Fibroblast of lung (primary cell): ENCODE measurements around the gene C2. TPM values are rescaled to one million over a fixed set of nuclear protein-coding genes. Genes with fewer than 3 reads are reported as not detected.

ENCODE experiments used
- DNase-seq, 2 donors: peaks; one replicate each; pipeline versions ENCODE4 v3.0.0 to v3.0.0-alpha.2; 2010; ENCODE audit warnings: low read depth in 2 of 2
- H2AFZ ChIP-seq: 2 replicates; pipeline ENCODE4 v1.5.1; 2012; ENCODE audit warnings: low read length, control low read depth, inconsistent platforms
- H3K27ac ChIP-seq: 2 replicates; pipeline ENCODE4 v1.5.1; 2011; ENCODE audit warnings: low read length, control low read depth; ENCODE audit not compliant: insufficient read depth
- H3K27me3 ChIP-seq: 2 replicates; pipeline ENCODE4 v1.5.1; 2011; ENCODE audit warnings: mild to moderate bottlenecking, low read length; ENCODE audit not compliant: control insufficient read depth, insufficient read depth
- H3K36me3 ChIP-seq: 2 replicates; pipeline ENCODE4 v1.5.1; 2011; ENCODE audit warnings: low read length; ENCODE audit not compliant: control insufficient read depth, insufficient read depth
- H3K4me1 ChIP-seq: 2 replicates; pipeline ENCODE4 v1.5.1; 2011; ENCODE audit warnings: low read length; ENCODE audit not compliant: control insufficient read depth, insufficient read depth; ENCODE audit errors: extremely low read depth
- H3K4me2 ChIP-seq: 2 replicates; pipeline ENCODE4 v1.5.1; 2011; ENCODE audit warnings: low read length, control low read depth; ENCODE audit not compliant: insufficient read depth; ENCODE audit errors: extremely low read depth
- H3K4me3 ChIP-seq, 4 experiments: fragments of 200-600 bp in 1 of 4; sonication (generic) in 1 of 4; replicated peaks in 1 of 4; 2 replicates each; pipeline ENCODE4 v1.5.1; 2011 to 2016; ENCODE audit warnings: low read length in 4 of 4, low read depth in 3 of 4, mild to moderate bottlenecking in 3 of 4, control low read depth in 2 of 4, inconsistent platforms in 1 of 4, mixed read lengths in 1 of 4; ENCODE audit not compliant: insufficient read depth in 1 of 4; ENCODE audit errors: control extremely low read depth in 1 of 4
- H3K79me2 ChIP-seq: 2 replicates; pipeline ENCODE4 v1.5.1; 2012; ENCODE audit warnings: mild to moderate bottlenecking, low read length, inconsistent platforms; ENCODE audit not compliant: control insufficient read depth, insufficient read depth
- H3K9ac ChIP-seq: 2 replicates; pipeline ENCODE4 v1.5.1; 2011; ENCODE audit warnings: mild to moderate bottlenecking, low read length, control low read depth; ENCODE audit not compliant: insufficient read depth
- H3K9me3 ChIP-seq: 2 replicates; pipeline ENCODE4 v1.5.1; 2012; ENCODE audit warnings: low read depth, low read length; ENCODE audit not compliant: control insufficient read depth, insufficient read depth
- H4K20me1 ChIP-seq: 2 replicates; pipeline ENCODE4 v1.5.1; 2011; ENCODE audit warnings: low read length; ENCODE audit not compliant: control insufficient read depth, insufficient read depth; ENCODE audit errors: extremely low read depth
- CTCF ChIP-seq, 2 donors: IDR thresholded peaks in 1 of 2; conservative IDR thresholded peaks in 1 of 2; 1 replicate in 1 of 2; 2 replicates in 1 of 2; pipeline ENCODE4 v1.5.1; 2011 to 2012; ENCODE audit warnings: low read length in 2 of 2, control low read depth in 1 of 2, inconsistent platforms in 1 of 2, low read depth in 1 of 2, mild to moderate bottlenecking in 1 of 2
- EZH2 ChIP-seq: IDR thresholded peaks from 2 replicates; pipeline ENCODE4 v1.5.1; 2012; ENCODE audit warnings: low read length, control low read depth, mild to moderate bottlenecking; ENCODE audit errors: missing control alignments
- polyA plus RNA-seq, 2 donors: library from polyadenylated mRNA; depleted of rRNA in 1 of 2; stranded (reverse) in 1 of 2; unstranded in 1 of 2; fragments of >200 nt; gene quantifications; 2 replicates each; pipeline ENCODE4 v1.2.1, GENCODE V29; 2011 to 2012; ENCODE audit warnings: missing spikeins in 1 of 2
- total RNA-seq: library from RNA; depleted of rRNA; stranded (reverse); fragments of >200 nt; gene quantifications from 2 replicates; pipeline ENCODE4 v1.2.1, GENCODE V29; 2014

The C2 gene
- total and polyA plus RNA-seq, 2 donors (not counting 1 experiment from before 2014, with no cell fraction given) = 7.6 to 16.8 TPM

- Histone ChIP-seq H3K9ac (no peak overlapping the region), H3K4me1 (peaks cover 8% of the 10 kb centered on the region), H3K4me2 (no peak overlapping the region), H3K36me3 (peaks cover 39% of the 10 kb centered on the region), H3K4me3 (no peak overlapping the region), H3K79me2 (peaks cover 17% of the 10 kb centered on the region), H3K27ac (no peak overlapping the region), H3K27me3 (no peaks in the 10 kb centered on the region), H4K20me1 (no peaks in the 10 kb centered on the region), H2AFZ (no peak overlapping the region), H3K9me3 (no peaks in the 10 kb centered on the region)
- TF ChIP-seq CTCF (conservative IDR thresholded peaks at IDR 0.05 in 1 of 2, IDR thresholded peaks at IDR 0.05 in 1 of 2; ENCODE audit: low read depth in 1 of 2, low read length in 2 of 2) (no peak), EZH2 (no peak)
- no peak for DNase-seq
These were observed 39.0 kb downstream of the C2 start for GRCh38 chr6:31966506-31966905.

GRCh38 chr6:31966997-31967925 lies 39.7 kb downstream of the C2 start:
- Histone ChIP-seq H3K27me3 (no peaks in the 10 kb centered on the region), H3K4me3 (no peak overlapping the region), H3K4me2 (no peak overlapping the region), H4K20me1 (no peaks in the 10 kb centered on the region), H3K36me3 (peaks cover 39% of the 10 kb centered on the region), H2AFZ (no peak overlapping the region), H3K9me3 (no peaks in the 10 kb centered on the region), H3K4me1 (peaks cover 8% of the 10 kb centered on the region), H3K79me2 (peaks cover 18% of the 10 kb centered on the region), H3K9ac (no peak overlapping the region), H3K27ac (no peak overlapping the region)
- no peak for DNase-seq
- no peak for TF ChIP-seq EZH2
- TF ChIP-seq CTCF (conservative IDR thresholded peaks at IDR 0.05 in 1 of 2, IDR thresholded peaks at IDR 0.05 in 1 of 2; ENCODE audit: low read depth in 1 of 2, low read length in 2 of 2) = no peak

GRCh38 chr6:31967926-31968320 lies 40.4 kb downstream of the C2 start:
- H3K27ac ChIP-seq = no peak overlapping the region
- no peak for DNase-seq
- no peaks in the 10 kb centered on the region for H3K27me3 ChIP-seq
- H3K4me3 ChIP-seq = no peak overlapping the region
- no peaks in the 10 kb centered on the region for H4K20me1 ChIP-seq
- no peak for TF ChIP-seq CTCF (conservative IDR thresholded peaks at IDR 0.05 in 1 of 2, IDR thresholded peaks at IDR 0.05 in 1 of 2; ENCODE audit: low read depth in 1 of 2, low read length in 2 of 2)
- TF ChIP-seq EZH2 = no peak
- peaks cover 37% of the 10 kb centered on the region for H3K36me3 ChIP-seq
- no peaks in the 10 kb centered on the region for H3K9me3 ChIP-seq
- H2AFZ ChIP-seq = no peak overlapping the region
- no peak overlapping the region for H3K4me2 ChIP-seq
- peaks cover 23% of the 10 kb centered on the region for H3K79me2 ChIP-seq
- no peak overlapping the region for H3K9ac ChIP-seq
- peaks cover 12% of the 10 kb centered on the region for H3K4me1 ChIP-seq
